Lung (tissue), 16 donors: ENCODE results near the gene SLFNL1. TPM values are rescaled to one million over a fixed set of nuclear protein-coding genes. Genes with fewer than 3 reads are reported as not detected.

ENCODE experiments used
- ATAC-seq: fragments of 200-7000 bp; cut with Tn5 transposase; one replicate; pipeline ENCODE4 v1.9.1; 2020; ENCODE audit warnings: moderate number of reproducible peaks; ENCODE audit not compliant: insufficient read depth, low FRiP score
- DNase-seq, 3 donors: peaks; one replicate each; pipeline ENCODE4 v3.0.0-alpha.2; 2013 to 2017
- H3K27ac ChIP-seq, 2 donors: one replicate each; pipeline ENCODE4 v1.5.1; 2013; ENCODE audit warnings: mild to moderate bottlenecking in 2 of 2, moderate library complexity in 2 of 2, control low read depth in 1 of 2, inconsistent platforms in 1 of 2, low read depth in 1 of 2, low read length in 1 of 2
- H3K27me3 ChIP-seq, 3 donors: one replicate each; pipeline ENCODE4 v1.5.1; 2013; ENCODE audit warnings: low read length in 2 of 3; ENCODE audit not compliant: control insufficient read depth in 3 of 3, insufficient read depth in 3 of 3
- H3K36me3 ChIP-seq, 4 donors: one replicate each; pipeline ENCODE4 v1.5.1; 2013; ENCODE audit warnings: low read length in 4 of 4, mild to moderate bottlenecking in 1 of 4, moderate library complexity in 1 of 4; ENCODE audit not compliant: control insufficient read depth in 4 of 4, insufficient read depth in 4 of 4
- H3K4me1 ChIP-seq, 5 donors: one replicate each; pipeline ENCODE4 v1.5.1; 2013; ENCODE audit warnings: low read length in 5 of 5, mild to moderate bottlenecking in 2 of 5, moderate library complexity in 1 of 5; ENCODE audit not compliant: control insufficient read depth in 5 of 5, insufficient read depth in 5 of 5
- H3K4me3 ChIP-seq: one replicate; pipeline ENCODE4 v1.5.1; 2013; ENCODE audit warnings: mild to moderate bottlenecking, control low read depth, moderate library complexity
- H3K9ac ChIP-seq, 2 donors: one replicate each; pipeline ENCODE4 v1.5.1; 2013; ENCODE audit warnings: low read length in 2 of 2, control low read depth in 1 of 2; ENCODE audit not compliant: insufficient read depth in 1 of 2
- H3K9me3 ChIP-seq, 4 donors: one replicate each; pipeline ENCODE4 v1.5.1; 2013; ENCODE audit warnings: low read length in 3 of 4, mild to moderate bottlenecking in 1 of 4, moderate library complexity in 1 of 4; ENCODE audit not compliant: control insufficient read depth in 4 of 4, insufficient read depth in 3 of 4
- WGBS, 2 donors: extraction: QIAGEN DNeasy Blood & Tissue Kit; methylation state at CpG; one replicate each; pipeline ENCODE4 v1.1.7; 2013; 5-methylcytosine and 5-hydroxymethylcytosine counted together
- long read RNA-seq, 5 donors: transcript quantifications; one replicate each; lab custom pipeline, GENCODE V29; 2026
- polyA plus RNA-seq, 2 donors: library from polyadenylated mRNA; stranded (reverse); fragments of 200-250 nt; gene quantifications; one replicate each; pipeline ENCODE4 v1.2.1, GENCODE V29; 2013
- total RNA-seq, 2 donors: library from RNA; depleted of rRNA in 1 of 2; stranded (reverse); fragments of >200 nt in 1 of 2; gene quantifications; one replicate each; pipeline ENCODE4 v1.2.1, GENCODE V29; 2014 to 2021
- TF ChIP-seq, protein P1 (sequence below): IDR thresholded peaks from 2 replicates; pipeline ENCODE4 v1.5.1; 2012; ENCODE audit warnings: mild to moderate bottlenecking; ENCODE audit errors: control extremely low read depth, extremely low read depth
- donor health status: control.
- donor health status: control.
- donor health status: Bipolar disorder and iron deficiency.
- donor health status: healthy.
- donor health status: DM: yes; HTN: yes; CAD: no.

SLFNL1 gene
- total RNA-seq, result 1 to 10 TPM; 2.8 to 9.2 TPM
- 1 to 10 TPM in 1 of 2 donors, under 1 TPM in 1; 0.94 to 3.7 TPM for polyA plus RNA-seq
- long read RNA-seq, donor 1, result 0 reads
- long read RNA-seq, donor 2, result 0 reads
- long read RNA-seq, donor 3, result 0 reads
- long read RNA-seq, donor 4, result 0 reads
- long read RNA-seq, donor 5, result 0 reads

DNA sequence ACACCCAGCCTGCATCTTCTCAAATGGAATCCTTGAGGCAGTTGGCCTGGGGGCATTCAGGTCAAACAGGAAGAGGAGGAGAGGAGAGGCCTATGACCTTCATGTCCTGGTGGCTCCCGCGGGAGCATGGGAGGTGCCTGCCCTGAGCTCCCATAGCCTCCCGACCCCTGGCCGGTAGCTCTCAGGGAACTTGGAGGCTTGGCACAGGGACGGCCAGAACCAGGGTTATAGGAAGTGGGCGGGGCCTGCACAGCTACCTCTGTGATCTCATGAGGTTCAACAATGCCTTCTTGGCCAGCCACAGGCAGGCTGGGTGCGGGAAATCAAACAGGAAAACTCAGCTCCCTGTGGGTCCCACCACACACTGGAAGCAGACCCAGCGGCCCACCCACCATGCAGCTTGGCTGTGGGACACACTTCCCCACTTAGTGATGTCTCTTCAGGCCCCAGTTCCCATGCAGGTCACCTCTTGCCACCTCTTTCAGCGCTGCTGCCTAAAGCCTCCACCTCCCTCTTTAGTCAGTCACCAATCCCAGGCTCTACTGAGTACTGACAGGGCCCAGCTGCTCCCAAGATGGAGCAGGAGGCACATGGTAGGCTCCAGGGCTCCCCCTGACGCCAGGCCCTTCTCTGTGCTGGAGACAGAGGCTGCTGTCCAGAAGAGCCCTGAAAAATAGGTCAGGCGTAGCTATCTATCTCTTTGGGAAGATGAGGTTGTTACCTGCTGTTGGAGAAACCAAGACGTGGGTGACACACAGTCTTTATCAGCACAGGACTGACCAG is at the start of gene SLFNL1:
Gene SLFNL1, minus strand, starts transcription at position 200 of the 783 bp plus-strand sequence. CDS start 1,065 bp downstream, outside the sequence.
- H3K9ac ChIP-seq, result peak within 1 kb of the TSS in 1 of 2 donors; percentile 16
- H3K27ac ChIP-seq, result peak within 1 kb of the TSS in 1 of 2 donors; percentile 63
- peak; percentile 78 to 82 (median 79) for DNase-seq
- H3K4me1 ChIP-seq, result peaks cover 0 to 14% (median 7%) of the 10 kb centered on the region in 5 donors
- peaks cover 0 to 7% (median 7%) of the 10 kb centered on the region in 4 donors for H3K36me3 ChIP-seq
- no peaks in the 10 kb centered on the region for H3K27me3 ChIP-seq
- 60 to 64% methylated on average over 12 of the region's 12 CpGs for WGBS, 2 donors
- H3K9me3 ChIP-seq, result no peaks in the 10 kb centered on the region
- TF ChIP-seq, protein P1, sequence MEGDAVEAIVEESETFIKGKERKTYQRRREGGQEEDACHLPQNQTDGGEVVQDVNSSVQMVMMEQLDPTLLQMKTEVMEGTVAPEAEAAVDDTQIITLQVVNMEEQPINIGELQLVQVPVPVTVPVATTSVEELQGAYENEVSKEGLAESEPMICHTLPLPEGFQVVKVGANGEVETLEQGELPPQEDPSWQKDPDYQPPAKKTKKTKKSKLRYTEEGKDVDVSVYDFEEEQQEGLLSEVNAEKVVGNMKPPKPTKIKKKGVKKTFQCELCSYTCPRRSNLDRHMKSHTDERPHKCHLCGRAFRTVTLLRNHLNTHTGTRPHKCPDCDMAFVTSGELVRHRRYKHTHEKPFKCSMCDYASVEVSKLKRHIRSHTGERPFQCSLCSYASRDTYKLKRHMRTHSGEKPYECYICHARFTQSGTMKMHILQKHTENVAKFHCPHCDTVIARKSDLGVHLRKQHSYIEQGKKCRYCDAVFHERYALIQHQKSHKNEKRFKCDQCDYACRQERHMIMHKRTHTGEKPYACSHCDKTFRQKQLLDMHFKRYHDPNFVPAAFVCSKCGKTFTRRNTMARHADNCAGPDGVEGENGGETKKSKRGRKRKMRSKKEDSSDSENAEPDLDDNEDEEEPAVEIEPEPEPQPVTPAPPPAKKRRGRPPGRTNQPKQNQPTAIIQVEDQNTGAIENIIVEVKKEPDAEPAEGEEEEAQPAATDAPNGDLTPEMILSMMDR, result no peak
- H3K4me3 ChIP-seq, result no peak within 1 kb of the TSS
- ATAC-seq, result no peak

GRCh38 chr1:41056907-41057306 is 35.4 kb upstream of the SLFNL1 start:
- no peak overlapping the region for H3K9ac ChIP-seq
- H3K27me3 ChIP-seq, result no peaks in the 10 kb centered on the region
- TF ChIP-seq, protein P1, result no peak
- H3K4me1 ChIP-seq, result no peaks in the 10 kb centered on the region
- DNase-seq (no peak), ATAC-seq (no peak)
- 94 to 97% methylated on average over 5 of the region's 5 CpGs for WGBS, 2 donors
- no peak overlapping the region for H3K27ac ChIP-seq
- H3K9me3 ChIP-seq, result peaks cover 0 to 6% (median 3%) of the 10 kb centered on the region in 4 donors
- H3K4me3 ChIP-seq, result no peak overlapping the region
- H3K36me3 ChIP-seq, result peaks cover 5 to 24% (median 12%) of the 10 kb centered on the region in 4 donors

GRCh38 chr1:41053316-41053715 is 31.8 kb upstream of the SLFNL1 start:
- Histone ChIP-seq H3K4me1 (no peaks in the 10 kb centered on the region), H3K27ac (no peak overlapping the region), H3K9me3 (no peaks in the 10 kb centered on the region), H3K36me3 (peaks cover 12 to 16% (median 14%) of the 10 kb centered on the region in 4 donors), H3K27me3 (no peaks in the 10 kb centered on the region), H3K4me3 (no peak overlapping the region), H3K9ac (no peak overlapping the region)
- DNase-seq, result peak in 1 of 3 donors; percentile 10
- WGBS, 2 donors, result 36 to 74% methylated on average over 2 of the region's 2 CpGs
- ATAC-seq, result no peak
- TF ChIP-seq, protein P1, result no peak
